ENCODE results near the gene CLMP. TPM values are rescaled to one million over a fixed set of nuclear protein-coding genes. Genes with fewer than 3 reads are reported as not detected.
"Not testable (repeated sequence)": the region's sequence is repeated elsewhere in the genome, so short reads cannot be mapped to it uniquely, and the experiment has no call there.

Gene CLMP
- total RNA-seq, 1 donor from 2014 or later = 5.9 TPM

DNA sequence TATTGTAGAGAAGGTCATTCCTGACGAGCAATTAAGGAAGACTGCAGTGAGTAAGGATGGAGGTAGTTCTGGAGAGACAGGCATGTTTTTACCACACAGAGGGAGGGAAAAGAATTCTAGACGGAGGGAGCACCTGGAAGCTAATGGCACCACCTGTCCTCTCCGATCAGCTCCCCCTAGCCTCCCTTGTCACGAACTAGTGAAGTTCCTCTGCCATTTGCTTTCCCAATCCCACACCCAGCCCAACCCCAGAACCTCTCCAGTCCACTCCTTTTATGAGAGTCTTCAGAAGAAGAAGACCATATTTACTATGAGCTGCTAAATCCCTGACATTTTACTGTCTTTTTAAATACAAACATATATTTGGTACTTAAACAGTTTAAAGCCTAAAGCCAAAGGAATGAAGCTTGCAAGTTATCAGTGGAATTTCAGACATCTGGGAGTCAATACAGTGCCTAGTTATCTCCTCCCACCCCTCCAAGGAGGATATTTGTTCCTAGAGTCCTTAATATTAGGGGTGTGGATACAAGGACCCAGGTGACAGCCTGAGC, 87.0 kb downstream of the CLMP start:
- no peak for DNase-seq (ENCODE audit: low spot score)
- intact Hi-C loops (cut with DNase I) = no loop called here

DNA sequence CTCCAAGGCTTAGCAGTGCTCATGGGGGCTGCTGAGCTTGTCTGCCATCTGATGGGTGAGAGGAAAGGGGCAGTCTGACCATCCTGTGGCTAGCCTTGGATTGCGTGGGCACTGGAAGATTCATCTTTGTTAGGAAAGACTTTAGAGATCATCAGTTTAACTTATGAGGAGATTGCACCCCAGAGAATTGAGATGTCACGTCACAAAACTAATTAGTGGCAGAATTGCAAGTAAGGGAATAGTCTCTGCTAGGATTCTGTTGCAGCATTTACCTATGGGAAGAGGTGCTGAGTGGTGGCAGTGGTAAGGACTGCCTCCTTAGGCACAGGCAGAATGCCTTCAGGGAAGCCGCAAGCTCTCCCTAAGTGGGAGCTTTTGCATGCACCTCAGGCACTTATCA, 90.4 kb downstream of the CLMP start:
- intact Hi-C loops (cut with DNase I) = loop anchor here (5.0 kb wide), 1 partner anchor 42 kb away; the partner anchor contains the start of gene HSPA8

DNA sequence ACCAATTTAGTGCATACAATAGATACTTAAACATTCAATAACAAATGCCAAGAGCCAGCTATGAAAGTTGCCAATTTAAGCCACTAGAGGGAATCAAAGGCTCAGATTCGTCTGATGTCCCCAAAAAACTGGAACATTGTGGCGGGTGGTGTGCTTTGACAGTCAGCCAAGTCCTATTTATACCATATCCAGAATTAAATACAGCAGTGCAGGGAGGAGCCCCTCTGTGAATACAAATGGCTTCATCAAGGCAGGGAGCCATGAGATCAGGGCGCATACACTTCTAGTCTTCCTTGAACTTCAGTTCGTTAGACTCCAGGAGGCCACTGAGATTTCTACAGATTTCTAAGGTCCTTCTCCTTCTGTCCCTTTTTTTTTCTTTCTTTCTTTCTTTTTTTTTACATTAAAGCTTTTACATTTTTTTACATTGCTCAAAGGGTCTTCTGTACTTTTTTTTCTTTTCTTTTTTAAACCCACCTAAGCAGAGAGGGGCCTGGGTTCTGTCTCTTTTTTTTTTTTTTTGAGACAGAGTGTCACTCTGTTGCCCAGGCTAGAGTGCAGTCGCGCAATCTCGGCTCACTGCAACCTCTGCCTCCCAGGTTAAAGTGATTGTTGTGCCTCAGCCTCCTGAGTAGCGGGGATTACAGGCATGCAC, 91.6 kb downstream of the CLMP start:
- intact Hi-C loops (cut with DNase I) = loop anchor here (5.0 kb wide), 1 partner anchor 41 kb away; the partner anchor contains the start of gene HSPA8

More for the DNA sequence above, 90.4 kb downstream of the CLMP start:
- DNase-seq (ENCODE audit: low spot score) = no peak

DNA sequence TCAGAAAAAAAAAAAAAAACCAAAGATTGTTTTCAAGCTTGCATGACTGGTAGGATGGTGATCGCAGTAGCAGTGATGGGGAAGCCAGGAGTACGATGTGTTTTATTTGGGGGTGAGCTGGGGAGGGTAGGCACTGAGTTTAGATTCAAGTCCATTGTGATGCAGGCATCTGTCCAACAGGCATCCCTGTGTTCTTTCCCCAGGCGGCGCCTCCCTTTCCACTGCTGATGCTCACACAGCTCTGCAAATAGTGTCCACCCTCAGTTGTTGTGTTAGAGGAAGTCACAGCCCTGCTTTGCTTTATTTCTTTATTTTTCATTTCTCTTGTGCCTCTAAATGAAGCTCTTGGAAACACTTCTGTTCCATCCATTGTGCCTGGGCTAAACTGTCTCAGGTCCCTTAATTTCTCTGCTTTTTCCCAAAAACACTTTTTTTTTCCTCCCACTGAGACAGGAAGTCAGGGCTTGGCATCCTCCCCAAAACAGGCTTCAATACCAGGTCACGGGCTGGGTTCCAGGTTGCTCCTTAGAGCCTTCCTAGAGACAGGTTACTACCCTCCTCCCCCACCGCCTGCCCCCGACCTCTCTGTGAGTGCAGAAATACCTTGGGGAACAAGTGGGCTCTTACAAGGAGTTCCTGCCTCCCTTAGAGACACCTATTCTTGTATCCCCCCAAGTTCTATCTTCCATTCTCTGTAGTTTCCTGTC, 94.5 kb downstream of the CLMP start:
- no peak for DNase-seq (ENCODE audit: low spot score)
- intact Hi-C loops (cut with DNase I) = loop anchor here (5.0 kb wide), 1 partner anchor 38 kb away; the partner anchor contains the start of gene HSPA8

More for the DNA sequence above, 91.6 kb downstream of the CLMP start:
- no peak for DNase-seq (ENCODE audit: low spot score)

DNA sequence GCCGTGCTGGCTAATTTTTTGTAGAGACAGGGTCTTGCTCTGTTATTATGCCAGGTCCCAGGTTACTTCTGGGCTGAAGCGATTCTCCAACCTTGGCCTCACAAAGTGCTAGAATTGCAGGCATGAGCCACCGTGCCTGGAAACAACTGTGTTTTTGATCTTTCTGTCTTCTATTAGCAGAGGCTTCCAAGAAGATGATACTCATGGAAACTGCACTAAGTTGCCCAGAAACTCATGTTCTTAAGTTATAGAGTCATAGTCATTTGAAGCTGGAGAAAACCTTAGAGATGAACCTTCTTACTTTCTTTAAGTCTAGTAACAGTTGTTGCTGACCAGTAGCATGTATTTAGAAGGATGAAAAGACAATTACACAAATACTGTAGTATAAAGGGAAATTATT, 96.1 kb downstream of the CLMP start:
- intact Hi-C loops (cut with DNase I) = no loop called here
- DNase-seq (ENCODE audit: low spot score) = no peak

DNA sequence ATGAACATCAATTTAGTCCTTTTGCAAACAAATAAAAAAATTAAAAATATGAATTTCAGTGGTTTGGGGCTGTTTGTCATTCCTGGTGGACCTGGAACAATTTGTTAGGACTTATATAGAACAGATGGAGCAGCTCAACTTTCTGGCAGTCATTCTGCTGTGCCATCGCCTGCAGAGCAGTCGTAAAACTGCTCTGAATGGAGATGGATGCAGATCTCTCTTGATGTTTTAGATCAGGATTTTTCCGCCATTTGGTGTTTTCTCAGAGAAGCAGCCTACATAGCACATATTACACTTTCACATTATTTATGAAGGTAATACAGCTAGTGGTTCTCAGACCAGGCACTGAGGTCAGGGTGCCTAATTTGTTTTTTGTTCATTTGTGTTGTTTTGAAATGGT, 101.3 kb downstream of the CLMP start:
- no peak for DNase-seq (ENCODE audit: low spot score)
- intact Hi-C loops (cut with DNase I) = no loop called here

DNA sequence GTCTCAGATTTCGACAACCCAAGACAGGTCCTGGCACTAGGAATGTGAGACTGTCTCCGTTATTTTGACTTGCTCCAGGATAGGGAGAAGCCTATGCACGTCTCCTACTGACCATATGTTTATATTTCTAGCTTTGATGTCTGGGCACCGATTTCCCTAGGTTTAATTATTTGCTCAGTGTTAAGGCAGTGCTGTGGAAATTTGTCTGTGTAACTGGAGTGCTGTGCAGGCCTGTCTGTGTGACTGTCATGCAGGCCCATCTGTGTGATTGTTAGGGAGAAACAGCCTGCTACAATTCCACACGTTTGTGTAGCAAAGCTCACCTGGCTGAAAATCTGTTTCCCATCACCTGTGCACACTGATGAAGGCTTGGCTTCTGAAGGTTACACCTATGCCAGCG, 103.5 kb downstream of the CLMP start:
- intact Hi-C loops (cut with DNase I) = no loop called here
- no peak for DNase-seq (ENCODE audit: low spot score)

DNA sequence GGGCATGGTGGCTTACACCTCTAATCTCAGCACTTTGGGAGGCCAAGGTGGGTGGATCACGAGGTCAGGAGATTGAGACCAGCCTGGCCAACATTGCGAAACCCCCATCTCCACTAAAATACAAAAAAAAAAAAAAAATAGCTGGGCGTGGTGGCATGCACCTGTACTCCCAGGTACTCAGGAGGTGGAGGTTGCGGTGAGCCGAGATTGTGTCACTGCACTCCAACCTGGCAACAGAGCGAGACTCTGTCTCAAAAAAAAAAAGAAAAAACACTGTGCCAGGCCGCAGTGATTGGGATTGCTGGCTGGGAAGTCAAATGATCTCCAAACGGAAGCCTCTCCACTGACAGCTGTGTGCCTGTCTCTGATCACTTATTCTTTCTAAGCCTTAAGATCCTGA, 104.9 kb downstream of the CLMP start:
- DNase-seq (ENCODE audit: low spot score); intact Hi-C loops (cut with DNase I): not testable (repeated sequence)

DNA sequence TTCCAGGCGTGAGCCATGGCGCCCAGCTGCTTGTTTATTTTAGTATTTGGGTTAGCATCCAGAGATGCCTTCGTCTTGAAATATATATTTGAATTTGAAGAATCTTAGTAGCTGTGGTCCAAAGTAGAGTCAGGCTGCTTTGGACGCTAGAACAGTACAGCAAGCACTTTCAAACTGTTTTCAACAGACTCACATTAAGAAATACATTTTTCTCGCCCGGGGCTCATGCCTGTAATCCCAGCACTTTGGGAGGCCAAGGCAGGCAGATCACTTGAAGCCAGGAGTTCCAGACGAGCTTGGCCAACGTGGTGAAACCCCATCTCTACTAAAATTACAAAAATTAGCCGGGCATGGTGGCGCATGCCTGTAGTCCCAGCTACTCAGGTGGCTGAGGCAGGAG, 106.2 kb downstream of the CLMP start:
- intact Hi-C loops (cut with DNase I); DNase-seq (ENCODE audit: low spot score): not testable (repeated sequence)

DNA sequence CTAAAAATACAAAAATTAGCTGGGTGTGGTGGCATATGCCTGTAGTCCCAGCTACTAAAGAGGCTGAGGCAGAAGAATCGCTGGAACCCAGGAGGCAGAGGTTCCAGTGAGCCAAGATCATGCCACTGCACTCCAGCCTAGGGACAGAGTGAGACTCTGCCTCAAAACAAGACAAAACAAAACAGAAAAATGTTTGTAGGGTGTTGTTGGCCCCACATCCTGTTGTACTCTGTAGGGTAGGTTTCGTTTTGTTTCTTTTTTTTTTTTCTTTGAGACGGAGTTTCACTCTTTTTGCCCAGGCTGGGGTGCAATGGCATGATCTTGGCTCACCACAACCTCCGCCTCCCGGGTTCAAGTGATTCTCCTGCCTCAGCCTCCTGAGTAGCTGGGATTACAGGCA, 107.4 kb downstream of the CLMP start:
- DNase-seq (ENCODE audit: low spot score); intact Hi-C loops (cut with DNase I): not testable (repeated sequence)

DNA sequence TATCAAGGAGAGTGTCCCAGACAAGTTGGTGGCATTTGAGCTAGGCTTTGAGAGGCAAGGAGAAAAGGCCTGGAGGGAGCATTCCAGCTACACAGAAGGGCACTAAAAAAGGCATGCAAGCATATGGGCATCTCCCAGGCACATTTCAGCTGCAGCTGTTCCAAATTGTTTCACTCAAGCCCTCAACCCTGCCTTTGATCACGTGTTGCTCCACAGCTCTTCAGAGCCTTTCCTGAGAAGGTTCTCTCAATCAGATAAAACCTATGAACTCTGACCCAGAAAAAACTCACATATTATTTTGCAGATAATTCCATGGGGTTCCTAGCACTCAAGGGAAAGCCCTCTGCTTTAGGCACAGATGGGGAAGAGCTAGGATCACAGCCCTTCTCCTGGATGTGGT, 108.7 kb downstream of the CLMP start:
- intact Hi-C loops (cut with DNase I) = no loop called here
- no peak for DNase-seq (ENCODE audit: low spot score)

DNA sequence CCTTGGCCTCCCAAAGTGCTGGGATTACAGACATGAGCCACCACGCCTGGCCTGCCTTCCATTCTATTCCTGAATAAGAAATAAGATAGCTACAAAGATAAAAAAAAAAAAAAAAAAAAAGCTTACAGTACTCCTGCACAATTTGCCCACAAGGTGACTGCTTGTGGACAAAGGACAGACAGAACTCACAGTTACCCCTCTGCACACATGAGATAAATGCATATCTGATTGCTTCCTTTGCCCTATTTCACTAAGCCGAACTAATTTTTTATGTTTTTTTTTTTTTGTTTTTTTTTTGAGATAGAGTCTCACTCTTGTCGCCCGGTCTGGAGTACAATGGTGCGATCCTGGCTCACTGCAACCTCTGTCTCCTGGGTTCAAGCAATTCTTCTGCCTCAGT, 109.6 kb downstream of the CLMP start:
- DNase-seq (ENCODE audit: low spot score) = no peak
- intact Hi-C loops (cut with DNase I) = no loop called here

DNA sequence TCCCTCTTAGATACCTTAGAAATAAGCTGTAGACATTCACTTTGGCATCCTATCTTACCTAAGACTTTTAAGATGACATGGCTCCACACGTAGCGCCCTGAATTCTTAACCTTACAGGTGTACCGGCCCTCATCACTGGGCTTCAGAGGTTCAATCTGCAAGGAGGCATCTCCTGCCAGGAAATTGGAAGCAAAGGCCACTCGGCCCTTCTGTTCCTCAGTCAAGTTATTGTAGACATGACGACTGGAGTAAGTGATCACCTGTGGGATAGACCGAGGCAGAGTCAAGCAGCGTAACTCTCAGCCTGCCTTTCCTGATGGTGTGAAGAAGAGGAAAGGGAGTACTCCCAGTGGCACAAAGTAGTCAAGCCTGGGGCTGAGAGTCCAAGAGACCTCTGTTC, 110.6 kb downstream of the CLMP start:
- intact Hi-C loops (cut with DNase I) = no loop called here
- DNase-seq (ENCODE audit: low spot score) = no peak

DNA sequence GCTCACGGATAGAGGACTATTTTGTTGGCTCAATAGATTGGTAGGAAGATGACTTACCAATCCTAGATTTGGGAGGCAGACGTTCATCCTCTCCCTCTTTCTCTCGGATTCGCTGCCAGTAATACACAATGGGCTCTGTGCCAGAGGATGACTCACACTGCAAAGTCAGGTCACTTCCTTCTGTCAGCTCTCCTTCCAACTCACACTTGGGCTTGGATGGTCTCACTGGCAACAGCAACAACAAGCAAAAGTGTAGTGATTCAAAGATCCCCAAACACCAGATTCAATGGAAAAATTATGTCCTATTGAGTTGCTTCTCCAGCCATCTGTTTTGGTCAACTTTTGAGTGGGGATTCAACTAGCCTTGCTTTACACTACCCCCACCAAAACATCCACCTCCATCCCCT, 111.4 kb downstream of the CLMP start:
- peak; percentile 93 for DNase-seq (ENCODE audit: low spot score)
- intact Hi-C loops (cut with DNase I) = no loop called here

DNA sequence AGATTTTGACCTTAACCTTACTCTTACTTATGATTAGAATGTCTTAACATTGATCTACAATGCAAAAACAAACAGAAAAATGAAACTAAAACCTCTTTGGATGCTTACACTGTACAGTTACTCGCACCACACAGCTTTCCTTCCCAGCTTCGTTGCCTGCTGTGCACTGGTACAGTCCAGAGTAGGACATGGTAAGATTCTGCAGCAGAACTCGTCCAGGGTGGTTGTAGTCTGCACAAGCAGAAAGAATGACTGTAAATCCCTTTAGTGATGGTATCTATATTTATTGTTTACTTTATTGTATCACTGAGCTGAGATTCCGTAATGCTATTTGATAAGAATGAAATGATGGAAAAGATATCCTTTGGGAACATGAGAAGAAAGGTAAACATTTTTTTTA, 112.1 kb downstream of the CLMP start:
- intact Hi-C loops (cut with DNase I) = no loop called here
- DNase-seq (ENCODE audit: low spot score) = no peak

DNA sequence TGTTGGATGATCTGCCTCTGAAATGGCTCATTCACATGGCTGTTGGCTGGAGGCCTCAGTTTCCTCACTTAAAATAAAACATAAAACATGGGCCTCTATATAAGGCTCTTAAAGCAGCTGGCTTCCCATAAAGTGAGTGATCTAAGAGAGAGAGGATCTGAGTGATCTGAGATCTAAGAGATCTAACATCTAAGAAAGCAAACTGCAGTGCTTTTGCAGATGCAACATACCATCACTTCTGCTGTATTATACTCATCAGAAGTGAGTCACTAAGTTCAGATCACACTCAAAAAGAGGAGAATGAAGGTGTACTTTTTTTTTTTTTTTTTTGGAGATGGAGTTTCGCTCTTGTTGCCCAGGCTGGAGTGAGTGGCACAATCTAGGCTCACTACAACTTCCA, 115.0 kb downstream of the CLMP start:
- intact Hi-C loops (cut with DNase I) = no loop called here
- DNase-seq (ENCODE audit: low spot score) = no peak

DNA sequence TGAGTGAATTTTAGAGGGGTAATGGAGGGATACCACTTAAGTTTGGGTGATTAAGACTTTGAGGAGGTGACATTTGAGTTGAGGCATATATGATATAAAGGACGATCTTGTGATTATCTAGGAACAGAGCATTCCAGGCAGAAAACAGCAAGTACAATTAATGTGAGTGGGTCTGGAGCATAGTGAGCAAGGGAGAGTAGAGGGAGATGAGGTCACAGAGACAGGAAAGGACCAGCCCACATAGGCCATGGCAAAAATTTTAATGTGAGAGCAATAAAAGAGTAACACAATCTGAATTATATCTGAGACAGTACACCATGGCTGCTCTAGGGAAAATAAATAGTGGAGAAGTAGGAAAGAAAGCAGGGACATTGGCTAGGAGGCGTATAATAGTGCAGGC, 118.6 kb downstream of the CLMP start:
- DNase-seq (ENCODE audit: low spot score) = no peak

DNA sequence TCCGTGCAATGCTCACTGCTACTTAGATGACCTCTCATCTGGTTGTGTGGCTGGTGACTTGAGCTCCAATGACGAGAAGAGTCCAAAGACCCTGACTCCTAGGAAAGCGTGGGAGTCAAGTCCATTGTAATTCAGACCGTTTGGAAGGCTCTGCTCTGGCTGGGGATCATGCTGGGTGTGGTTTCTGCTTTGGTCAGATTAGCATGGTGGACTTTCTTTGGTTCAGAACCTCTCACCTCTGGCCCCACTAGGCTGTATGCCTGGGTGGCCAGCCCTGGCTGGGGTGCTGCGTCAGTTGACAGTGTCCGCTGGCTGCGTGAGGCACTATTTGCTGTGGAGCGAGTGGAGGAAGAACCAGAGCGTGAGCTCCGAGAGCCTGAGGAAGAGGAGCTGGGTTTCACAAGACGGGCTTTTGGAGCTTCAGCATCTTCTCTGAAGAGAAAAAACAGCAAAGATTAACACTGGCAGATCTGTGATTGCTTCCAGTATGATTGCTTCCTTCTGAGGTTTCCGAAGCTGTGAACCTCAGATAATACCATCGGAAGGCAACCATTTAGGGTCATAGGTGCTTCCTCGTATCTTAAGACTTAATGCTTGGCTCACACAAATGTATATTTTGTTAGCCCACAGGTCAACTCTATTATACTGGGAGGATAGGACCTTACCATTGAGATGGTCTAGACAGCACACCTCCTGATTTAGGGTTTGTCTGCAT, 121.5 kb downstream of the CLMP start:
- intact Hi-C loops (cut with DNase I) = no loop called here
- DNase-seq (ENCODE audit: low spot score) = no peak

More for the DNA sequence above, 118.6 kb downstream of the CLMP start:
- intact Hi-C loops (cut with DNase I) = no loop called here

DNA sequence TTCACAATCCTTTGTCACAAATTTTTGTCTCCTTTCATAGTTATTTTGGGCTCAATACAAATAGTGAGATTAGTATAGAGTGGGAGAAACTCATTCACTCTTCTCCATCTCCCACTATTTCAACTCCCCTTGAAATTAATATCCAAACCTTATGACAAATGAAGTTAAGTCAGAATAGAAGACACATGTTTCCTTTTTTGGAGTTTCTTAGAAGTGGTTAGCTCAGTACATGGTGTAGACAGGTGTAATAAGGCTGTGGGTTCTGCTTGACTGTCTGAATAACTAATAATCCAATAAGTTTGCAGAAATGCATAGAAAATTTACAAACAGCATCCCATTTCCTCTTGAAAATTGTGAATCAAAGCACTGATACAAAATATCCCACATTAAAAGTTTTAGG, 122.3 kb downstream of the CLMP start:
- DNase-seq (ENCODE audit: low spot score) = no peak
- intact Hi-C loops (cut with DNase I) = no loop called here

DNA sequence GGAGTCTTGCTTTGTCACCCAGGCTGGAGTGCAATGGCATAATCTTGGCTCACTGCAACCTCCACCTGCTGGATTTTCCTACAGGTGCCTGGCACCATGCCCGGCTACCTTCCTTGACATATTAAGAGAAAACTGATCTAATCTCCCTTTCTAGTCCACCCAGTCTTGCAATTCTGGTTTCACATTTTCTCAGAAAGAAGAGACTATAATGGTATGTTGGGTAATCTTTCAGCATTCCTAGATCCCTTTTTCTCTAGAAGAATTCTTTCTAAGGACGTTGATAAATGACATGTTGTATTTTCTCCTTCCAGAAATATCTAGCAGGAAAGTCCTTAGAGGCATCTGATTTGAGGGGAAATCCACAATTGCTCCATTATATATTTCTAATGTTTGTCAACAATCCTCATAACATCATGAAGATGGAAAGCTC, 122.7 kb downstream of the CLMP start:
- DNase-seq (ENCODE audit: low spot score) = no peak

More for the DNA sequence above, 122.7 kb downstream of the CLMP start:
- intact Hi-C loops (cut with DNase I) = no loop called here

All from cardiac septum (tissue), 1 donor.